Measurements from ENCODE around the gene CNTNAP3. TPM values are rescaled to one million over a fixed set of nuclear protein-coding genes. Genes with fewer than 3 reads are reported as not detected.
A peak's percentile ranks its signal among the peaks of the same experiment; 100 is the strongest.
"Not testable (repeated sequence)": the region's sequence is repeated elsewhere in the genome, so short reads cannot be mapped to it uniquely, and the experiment has no call there.

Gene CNTNAP3
- total and polyA plus RNA-seq, 2 of the 8 experiments (the other 6 are each of a cell fraction or from before 2014, with no cell fraction given) = 2.8 to 9.0 TPM

DNA sequence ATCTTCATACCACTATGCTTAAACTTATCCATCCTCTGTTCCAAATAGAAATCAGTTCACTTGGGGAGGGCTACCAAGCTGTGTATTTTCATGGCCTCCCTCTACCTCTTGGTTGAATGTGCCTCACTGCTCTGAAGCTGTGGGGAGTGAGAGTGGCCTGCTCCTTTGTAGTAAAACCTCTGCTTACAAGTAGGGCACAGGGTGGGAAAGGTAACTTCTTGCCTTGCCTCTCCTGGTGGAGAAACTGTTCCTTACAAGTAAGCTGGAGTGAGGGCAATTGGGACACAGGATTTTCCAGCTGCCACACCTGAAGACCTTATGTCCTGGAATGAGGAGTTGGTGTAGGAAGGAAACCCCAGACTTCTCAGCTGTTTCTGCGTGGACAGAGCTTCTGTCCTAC lies 190.8 kb downstream of the CNTNAP3 start:
- H3K14ac ChIP-seq (ENCODE audit: insufficient read length); H3K23me2 ChIP-seq (ENCODE audit: low read depth, low read length); H3K9me3 ChIP-seq (ENCODE audit: insufficient read depth in 2 of 2, low read depth in 1 of 2, low read length in 1 of 2); H3K18ac ChIP-seq (ENCODE audit: extremely low read depth, low read length); H4K8ac ChIP-seq (ENCODE audit: extremely low read depth, insufficient read depth, low read length); H3K4me2 ChIP-seq (ENCODE audit: insufficient read depth in 1 of 2, low read depth in 2 of 2, low read length in 2 of 2); H2BK12ac ChIP-seq (ENCODE audit: low read depth, low read length); H2AFZ ChIP-seq (ENCODE audit: low read length); H4K5ac ChIP-seq (ENCODE audit: insufficient read length, low read depth, low read length); H4K20me1 ChIP-seq (replicated peaks in 1 of 2; ENCODE audit: control insufficient read depth in 1 of 2, insufficient read depth in 2 of 2, low read length in 2 of 2); DNase-seq (ENCODE audit: low read depth in 1 of 2, low spot score in 2 of 2); H3K36me3 ChIP-seq (ENCODE audit: control insufficient read depth in 2 of 4, insufficient read depth in 4 of 4, low read length in 3 of 4); H3K9ac ChIP-seq (replicated peaks in 1 of 4; ENCODE audit: extremely low read depth in 1 of 4, low read depth in 3 of 4, low read length in 3 of 4); H3K4ac ChIP-seq (replicated peaks; ENCODE audit: insufficient read length, low read depth, low read length); H3K4me1 ChIP-seq (replicated peaks in 1 of 4; ENCODE audit: control insufficient read depth in 3 of 4, insufficient read depth in 4 of 4, low read length in 3 of 4); H4K91ac ChIP-seq (replicated peaks; ENCODE audit: insufficient read length, low read length); H2AK5ac ChIP-seq (ENCODE audit: low read depth, low read length); H3K23ac ChIP-seq (ENCODE audit: insufficient read length); H2BK15ac ChIP-seq (ENCODE audit: low read length); H3K79me1 ChIP-seq (ENCODE audit: low read depth, low read length); H2BK120ac ChIP-seq (replicated peaks; ENCODE audit: low read depth, low read length); POLR2A ChIA-PET (ENCODE audit: partially characterized antibody); H3K4me3 ChIP-seq (ENCODE audit: extremely low read depth in 1 of 4, insufficient read depth in 2 of 4, low read depth in 3 of 4, low read length in 4 of 4); FAIRE-seq; H2BK5ac ChIP-seq (ENCODE audit: low read depth, low read length); H3K27ac ChIP-seq (ENCODE audit: low read depth, low read length); H3K79me2 ChIP-seq (ENCODE audit: control insufficient read depth in 1 of 2, insufficient read depth in 2 of 2, low read length in 2 of 2); H2BK20ac ChIP-seq (ENCODE audit: low read length); H3K56ac ChIP-seq (replicated peaks; ENCODE audit: insufficient read length, low read depth, low read length); H3K27me3 ChIP-seq (replicated peaks in 1 of 4; ENCODE audit: control insufficient read depth in 3 of 4, extremely low read depth in 1 of 4, insufficient read depth in 3 of 4, low read length in 3 of 4): not testable (repeated sequence)
- CTCF ChIA-PET (ENCODE audit: partially characterized antibody) = interaction anchor here (0.7 kb wide), 1 partner anchor 1541 kb away, joined by 3 read pairs; no protein-coding TSS in a partner anchor
- 0 out of 4 replicates have a peak, but pooled peaks of 1 of the 2 experiments have one; percentile 5 for TF ChIP-seq RAD21 (IDR thresholded peaks at IDR 0.05 in 1 of 2, conservative IDR thresholded peaks at IDR 0.05 in 1 of 2; ENCODE audit: low read depth in 2 of 2, low read length in 2 of 2)
- WGBS, 2 experiments (ENCODE audit: extremely low coverage in 1 of 2, insufficient coverage in 1 of 2, insufficient read length in 1 of 2, insufficient replicate concordance in 2 of 2, low coverage in 1 of 2, low lambda C conversion rate in 2 of 2, missing lambda C conversion rate in 1 of 2) = no CpG with 5 or more reads among the region's 1 CpG

DNA sequence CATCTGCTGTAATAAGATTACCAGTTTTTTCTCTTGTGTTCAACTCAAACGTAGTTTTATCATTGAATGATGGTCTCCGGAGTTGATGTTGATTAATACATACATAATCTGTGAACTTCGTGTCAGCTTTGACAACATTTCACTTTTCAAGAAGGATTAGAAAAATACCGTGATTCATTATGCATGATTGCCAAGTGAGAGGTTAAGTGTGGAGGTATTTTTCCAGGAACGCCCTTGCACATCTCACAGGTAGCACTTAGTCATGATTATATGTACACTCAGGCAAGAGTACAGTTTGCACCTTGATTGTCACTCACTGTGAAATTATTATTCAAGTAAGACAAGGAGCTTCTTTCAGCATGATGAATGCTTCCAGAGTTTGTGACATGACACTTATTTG lies 202.7 kb downstream of the CNTNAP3 start:
- H3K27ac ChIP-seq (ENCODE audit: low read depth, low read length); H3K4me3 ChIP-seq (ENCODE audit: extremely low read depth in 1 of 4, insufficient read depth in 2 of 4, low read depth in 3 of 4, low read length in 4 of 4); H4K8ac ChIP-seq (ENCODE audit: extremely low read depth, insufficient read depth, low read length); H3K79me1 ChIP-seq (ENCODE audit: low read depth, low read length); H3K9ac ChIP-seq (replicated peaks in 1 of 4; ENCODE audit: extremely low read depth in 1 of 4, low read depth in 3 of 4, low read length in 3 of 4); H3K18ac ChIP-seq (ENCODE audit: extremely low read depth, low read length); H4K20me1 ChIP-seq (replicated peaks in 1 of 2; ENCODE audit: control insufficient read depth in 1 of 2, insufficient read depth in 2 of 2, low read length in 2 of 2); H4K5ac ChIP-seq (ENCODE audit: insufficient read length, low read depth, low read length); H3K23ac ChIP-seq (ENCODE audit: insufficient read length); H3K36me3 ChIP-seq (ENCODE audit: control insufficient read depth in 2 of 4, insufficient read depth in 4 of 4, low read length in 3 of 4); H3K14ac ChIP-seq (ENCODE audit: insufficient read length); H3K9me3 ChIP-seq (ENCODE audit: insufficient read depth in 2 of 2, low read depth in 1 of 2, low read length in 1 of 2); H3K4ac ChIP-seq (replicated peaks; ENCODE audit: insufficient read length, low read depth, low read length); H2AK5ac ChIP-seq (ENCODE audit: low read depth, low read length); H3K27me3 ChIP-seq (replicated peaks in 1 of 4; ENCODE audit: control insufficient read depth in 3 of 4, extremely low read depth in 1 of 4, insufficient read depth in 3 of 4, low read length in 3 of 4); H2AFZ ChIP-seq (ENCODE audit: low read length); H3K4me2 ChIP-seq (ENCODE audit: insufficient read depth in 1 of 2, low read depth in 2 of 2, low read length in 2 of 2); H2BK12ac ChIP-seq (ENCODE audit: low read depth, low read length); H3K56ac ChIP-seq (replicated peaks; ENCODE audit: insufficient read length, low read depth, low read length); H4K91ac ChIP-seq (replicated peaks; ENCODE audit: insufficient read length, low read length); H2BK5ac ChIP-seq (ENCODE audit: low read depth, low read length); H3K23me2 ChIP-seq (ENCODE audit: low read depth, low read length); H2BK120ac ChIP-seq (replicated peaks; ENCODE audit: low read depth, low read length); CTCF ChIA-PET (ENCODE audit: partially characterized antibody); H2BK20ac ChIP-seq (ENCODE audit: low read length); POLR2A ChIA-PET (ENCODE audit: partially characterized antibody); H2BK15ac ChIP-seq (ENCODE audit: low read length); FAIRE-seq; H3K4me1 ChIP-seq (replicated peaks in 1 of 4; ENCODE audit: control insufficient read depth in 3 of 4, insufficient read depth in 4 of 4, low read length in 3 of 4); H3K79me2 ChIP-seq (ENCODE audit: control insufficient read depth in 1 of 2, insufficient read depth in 2 of 2, low read length in 2 of 2); DNase-seq (ENCODE audit: low read depth in 1 of 2, low spot score in 2 of 2): not testable (repeated sequence)
- WGBS, 2 experiments (ENCODE audit: extremely low coverage in 1 of 2, insufficient coverage in 1 of 2, insufficient read length in 1 of 2, insufficient replicate concordance in 2 of 2, low coverage in 1 of 2, low lambda C conversion rate in 2 of 2, missing lambda C conversion rate in 1 of 2) = 87% methylated on average over 5 of the region's 5 CpGs; no CpG with 5 or more reads in 1 of the 2 experiments

All from H1 (cell line).